SHP77 treated with DMSO at 0.1 percent for 48 hours (cell line): Measurements from ENCODE around the gene F12.
"Not testable (repeated sequence)": the region's sequence is repeated elsewhere in the genome, so short reads cannot be mapped to it uniquely, and the experiment has no call there.

Source experiments
- DNase-seq: peaks from one replicate; lab custom pipeline; 2025; lab: John Stamatoyannopoulos, UW

Gene F12

DNA sequence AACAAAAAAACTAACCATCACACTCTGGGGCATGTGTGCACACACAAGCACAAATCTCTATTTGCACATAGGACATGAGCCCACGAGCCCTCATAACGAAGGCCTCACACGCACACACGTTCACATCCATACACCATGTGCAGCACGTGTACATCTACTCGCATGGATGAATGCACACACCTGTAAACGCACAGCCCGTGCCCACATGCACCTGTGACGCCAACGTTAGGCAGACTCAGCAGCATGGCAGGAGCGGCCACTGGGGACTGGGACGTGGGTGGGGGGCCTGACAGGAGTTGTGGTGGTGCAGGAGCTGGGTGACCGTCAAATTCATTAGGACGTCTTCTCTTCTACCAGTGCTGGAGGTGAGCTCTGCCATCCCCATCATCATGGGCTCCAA lies 22.0 kb downstream of the F12 start:
- DNase-seq, result no peak

DNA sequence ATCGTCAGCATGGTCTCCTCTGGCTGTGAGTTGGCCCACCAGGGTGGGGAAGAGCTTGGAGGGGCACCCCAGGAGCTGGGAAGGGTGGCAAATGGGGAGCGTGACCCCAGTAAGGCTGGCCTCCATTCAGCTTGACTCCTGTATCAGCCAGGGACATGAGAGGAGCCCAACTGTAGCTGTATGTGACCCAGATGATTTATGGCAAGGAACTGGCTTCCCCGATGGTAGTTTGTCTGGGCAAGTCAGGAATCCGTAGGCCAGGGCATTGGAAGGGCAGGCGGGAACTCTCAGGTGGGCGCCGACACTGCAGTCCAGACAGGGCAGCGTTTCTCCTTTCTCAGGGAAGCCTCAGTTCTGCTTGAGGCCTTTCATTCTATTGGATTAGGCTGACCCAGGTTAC lies 22.8 kb downstream of the F12 start:
- no peak for DNase-seq

DNA sequence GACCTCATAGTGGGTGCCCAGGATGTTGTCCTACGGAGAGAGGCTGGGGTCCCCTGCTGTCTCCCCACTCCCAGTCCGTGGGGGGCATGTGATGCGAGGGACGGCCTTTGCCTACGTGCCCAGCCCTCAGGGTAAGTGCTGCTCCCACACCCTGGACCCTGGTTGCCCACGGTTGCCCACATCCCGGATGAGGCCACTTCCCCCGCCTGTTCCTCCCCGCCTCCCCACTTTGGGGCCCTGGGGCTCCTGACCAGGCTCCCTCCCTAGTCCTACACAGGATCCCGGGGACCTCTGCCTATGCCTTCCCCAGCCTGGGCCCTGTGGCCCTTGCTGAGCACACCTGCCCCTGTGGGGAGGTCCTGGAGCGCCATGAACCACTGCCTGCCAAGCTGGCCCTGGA lies 23.6 kb downstream of the F12 start:
- no peak for DNase-seq

DNA sequence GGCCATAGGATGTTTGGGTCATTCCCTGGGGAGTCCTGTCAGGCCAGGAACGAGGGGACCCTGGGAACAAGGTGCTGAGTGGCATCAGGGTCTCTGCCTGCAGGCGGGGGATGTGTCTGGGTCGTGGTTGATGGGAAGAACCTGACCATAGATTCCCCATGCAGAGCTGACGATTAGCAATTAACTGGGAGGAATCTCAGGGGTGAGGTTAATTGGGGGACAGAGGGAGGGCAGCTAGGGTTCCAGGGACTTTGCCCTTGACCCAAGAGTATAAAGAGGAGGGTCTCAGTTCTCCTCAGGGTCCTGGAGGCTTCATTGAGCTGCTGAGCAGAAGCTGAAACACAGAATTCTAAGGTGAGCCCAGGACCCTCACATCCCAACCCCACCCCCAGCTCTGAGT lies 25.2 kb downstream of the F12 start, which contains the start of gene SLC34A1:
TSS of gene SLC34A1 (plus strand) at position 301 of the 400 bp plus-strand sequence. CDS start 1,308 bp downstream, outside the sequence.
- no peak for DNase-seq

DNA sequence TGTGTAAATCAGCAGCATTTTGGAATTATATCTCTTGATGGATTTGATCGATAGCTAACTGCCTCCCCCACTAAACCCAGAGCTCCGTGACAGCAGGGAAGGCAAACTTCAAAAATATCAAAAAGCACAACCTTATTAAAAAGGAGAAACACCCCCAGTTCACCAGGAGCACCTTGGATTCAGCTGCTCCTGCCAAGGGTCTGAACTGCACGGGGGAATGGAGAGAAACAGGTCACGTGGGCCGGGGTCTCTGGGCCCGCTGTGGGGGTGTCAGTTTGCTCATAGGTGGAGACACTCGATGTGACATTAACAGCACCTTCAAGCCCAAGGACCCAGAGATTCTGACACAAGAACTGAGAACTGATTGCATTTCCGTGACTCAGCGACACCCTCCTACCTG lies 26.2 kb downstream of the F12 start:
- DNase-seq, result no peak

DNA sequence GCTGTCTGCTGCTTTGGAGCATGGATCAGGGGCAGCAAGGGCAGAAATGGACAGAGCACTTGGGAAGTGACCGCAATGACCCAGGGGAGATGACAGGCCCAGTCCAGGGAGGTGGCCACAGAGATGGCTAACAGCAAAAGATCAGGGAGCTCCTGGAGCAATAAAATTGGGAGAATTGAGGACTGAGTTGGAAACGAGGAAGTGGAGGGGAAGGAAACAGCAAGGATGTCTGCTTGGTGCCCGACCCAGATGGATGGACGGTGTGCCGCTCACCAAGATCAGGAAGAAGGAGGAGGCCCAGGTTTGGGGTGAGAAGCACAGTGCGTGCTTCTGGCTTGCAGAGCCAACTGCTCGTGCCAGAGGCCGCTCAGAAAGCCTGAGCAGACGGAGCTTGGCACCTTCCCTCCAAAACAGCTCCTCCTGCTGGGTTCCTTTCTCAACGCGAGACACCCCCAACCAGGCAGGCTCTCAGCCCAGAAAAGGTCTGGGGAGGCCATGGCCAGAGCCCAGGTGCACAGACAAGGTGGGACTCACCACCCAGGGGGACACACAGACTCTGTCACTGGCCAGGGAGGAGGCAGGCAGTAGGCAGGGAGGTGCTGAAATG lies 26.8 kb downstream of the F12 start:
- DNase-seq, result no peak

DNA sequence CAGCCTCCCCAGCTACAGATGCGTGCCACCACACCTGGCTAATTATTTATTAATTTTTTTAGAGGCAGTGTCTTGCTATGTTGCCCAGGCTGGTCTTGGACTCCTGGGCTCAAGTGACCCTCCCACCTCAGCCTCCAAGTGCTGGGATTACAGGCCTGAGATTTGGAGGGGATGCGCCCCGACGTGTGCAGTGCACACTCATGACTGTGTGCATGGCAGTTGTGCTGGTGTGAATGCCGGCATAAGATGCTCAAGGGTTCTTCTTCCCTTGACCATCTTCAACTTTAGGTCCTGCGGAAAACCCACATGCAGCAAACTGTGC lies 28.6 kb downstream of the F12 start:
- no peak for DNase-seq

DNA sequence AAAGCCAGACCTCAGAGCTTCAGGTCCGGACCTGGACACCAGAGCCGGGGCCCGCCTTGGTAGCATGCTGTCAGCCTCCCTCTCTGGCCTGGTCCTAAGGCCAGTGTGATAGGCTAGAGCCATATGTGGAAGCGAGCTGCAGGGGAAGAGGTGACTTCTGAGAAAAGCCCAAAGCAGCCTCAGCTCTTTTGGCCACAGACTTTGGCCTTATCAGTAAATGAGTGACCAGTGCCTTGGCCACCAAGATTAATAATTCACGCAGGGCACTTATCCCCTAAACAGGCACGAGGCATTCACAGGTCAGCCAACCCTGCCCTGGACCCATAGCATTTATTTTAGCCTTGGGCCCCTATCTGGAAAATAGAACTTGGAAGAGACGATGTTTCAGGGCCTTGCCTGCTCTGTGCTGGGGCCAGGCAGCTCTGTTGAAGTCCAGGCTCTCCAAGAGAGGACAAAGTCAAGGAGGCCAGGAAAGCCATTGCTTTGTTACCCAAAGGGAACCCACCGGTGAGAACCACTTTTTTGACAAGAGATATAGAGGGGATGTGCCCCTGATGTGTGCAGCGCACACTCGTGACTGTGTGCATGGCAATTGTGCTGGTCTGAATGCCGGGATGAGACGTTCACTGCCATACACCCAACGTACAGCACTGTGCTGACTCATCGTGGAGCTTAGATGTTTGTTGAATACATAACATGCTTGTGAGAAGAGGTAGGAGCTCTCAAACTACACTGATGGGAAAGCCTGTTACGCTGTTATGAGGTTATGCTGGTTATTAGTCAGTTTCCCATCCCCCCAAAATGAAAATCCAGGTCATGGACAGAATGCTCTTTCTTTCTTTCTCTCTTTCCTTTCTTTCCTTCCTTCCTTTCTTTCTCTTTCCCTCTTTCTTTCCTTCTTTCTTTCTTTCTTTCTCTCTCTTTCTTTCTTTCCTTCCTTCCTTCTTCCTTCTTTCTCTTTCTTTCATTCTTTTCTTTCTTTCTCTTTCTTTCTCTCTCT lies 30.2 kb downstream of the F12 start:
- no peak for DNase-seq

DNA sequence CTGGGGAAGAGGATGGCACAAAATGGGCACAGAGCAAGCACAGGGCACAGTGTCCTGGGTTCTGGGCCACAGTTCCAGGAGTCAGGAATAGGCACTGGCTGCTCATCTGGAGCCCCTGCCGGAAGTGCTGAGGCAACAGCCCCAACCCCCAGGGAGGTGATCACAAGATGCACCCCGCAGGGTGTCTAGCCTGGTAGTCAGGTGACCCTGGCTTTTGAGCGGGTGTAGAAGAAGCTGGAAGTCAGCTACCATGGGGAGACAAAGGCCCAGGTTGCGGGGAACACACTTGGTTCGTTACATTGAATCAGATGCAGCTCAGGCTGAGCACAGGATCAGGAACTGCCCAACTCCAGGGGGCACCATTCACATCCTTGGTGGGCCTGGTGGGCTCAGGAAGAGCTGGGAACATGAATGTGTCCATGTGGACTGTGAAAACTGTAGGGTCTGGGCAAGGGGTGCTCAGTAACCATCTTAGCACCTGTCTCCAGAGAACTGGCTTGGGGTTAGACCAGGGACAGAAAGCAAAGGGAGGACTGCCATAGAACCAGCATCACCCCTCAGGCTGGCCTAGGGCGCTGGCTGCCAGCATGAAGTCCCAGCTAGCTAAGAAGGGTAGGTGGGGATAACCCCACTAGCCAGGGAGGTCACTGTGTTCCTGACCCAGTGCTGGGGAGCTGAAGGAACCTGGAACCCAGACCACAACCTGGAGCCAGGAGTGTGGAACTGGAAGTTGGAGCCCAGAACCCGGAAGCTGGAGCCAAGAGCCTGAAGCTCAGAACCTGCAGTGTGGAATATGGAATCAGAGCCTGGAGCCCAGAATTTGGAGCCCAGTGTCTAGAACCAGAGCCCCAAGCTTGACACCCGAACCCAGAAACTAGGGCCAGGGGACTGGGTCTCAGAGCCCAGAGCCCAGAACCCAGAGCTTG lies 31.2 kb downstream of the F12 start:
- DNase-seq, result no peak

DNA sequence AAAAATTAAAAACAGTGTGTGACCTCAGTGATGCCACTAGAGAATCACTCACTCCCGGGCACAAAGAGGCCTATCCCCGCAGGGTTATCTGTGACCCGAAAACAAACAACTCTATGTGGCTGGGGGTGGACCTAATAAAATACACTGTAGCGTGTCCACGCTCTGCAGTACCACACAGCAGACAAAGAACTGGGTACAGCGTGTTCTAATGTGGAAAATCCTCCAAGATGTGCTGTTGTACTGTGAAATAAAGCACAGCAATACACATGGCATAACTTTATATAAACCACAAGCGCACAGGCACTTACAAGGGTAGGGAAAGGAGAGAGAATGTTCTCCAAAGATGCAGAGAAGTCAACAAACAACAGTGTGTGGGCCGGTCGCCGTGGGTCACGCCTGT lies 33.3 kb downstream of the F12 start:
- DNase-seq, result no peak

DNA sequence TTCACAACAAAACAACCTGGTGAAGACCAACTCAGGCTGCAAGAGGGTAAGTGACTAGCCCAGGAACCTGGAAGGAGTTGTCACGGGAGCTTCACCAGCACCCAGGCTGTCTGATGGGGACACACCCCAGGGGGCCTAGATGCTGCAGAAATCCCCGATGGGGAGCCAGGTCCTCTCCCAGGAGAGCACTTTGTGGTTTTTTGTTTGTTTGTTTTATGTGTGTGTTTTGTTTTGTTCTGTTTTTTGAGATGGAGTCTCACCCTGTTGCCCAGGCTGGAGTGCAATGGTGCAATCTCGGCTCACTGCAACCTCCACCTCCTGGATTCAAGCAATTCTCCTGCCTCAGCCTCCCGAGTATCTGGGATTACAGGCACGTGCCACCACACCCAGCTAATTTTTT lies 33.8 kb downstream of the F12 start:
- not testable (repeated sequence) for DNase-seq

DNA sequence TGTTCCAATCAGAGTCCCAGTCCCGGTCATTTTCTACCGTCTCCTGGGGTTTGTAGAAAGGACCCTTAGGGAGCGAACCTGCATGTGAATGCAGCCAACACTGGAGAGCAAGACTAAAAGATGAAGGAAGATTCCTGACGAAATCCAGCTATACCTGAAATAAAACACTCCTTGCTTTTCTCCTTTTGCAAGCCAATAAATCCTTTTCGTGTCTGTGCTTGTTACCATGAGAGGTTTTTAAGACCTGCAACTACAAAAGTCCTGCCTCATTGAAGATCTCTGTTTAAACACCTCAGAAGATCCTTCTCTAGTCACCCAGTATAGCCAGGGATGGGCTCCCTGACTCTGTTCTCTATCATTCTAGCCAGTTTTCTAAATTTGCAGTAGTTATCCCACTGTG lies 35.2 kb downstream of the F12 start:
- DNase-seq, result no peak

DNA sequence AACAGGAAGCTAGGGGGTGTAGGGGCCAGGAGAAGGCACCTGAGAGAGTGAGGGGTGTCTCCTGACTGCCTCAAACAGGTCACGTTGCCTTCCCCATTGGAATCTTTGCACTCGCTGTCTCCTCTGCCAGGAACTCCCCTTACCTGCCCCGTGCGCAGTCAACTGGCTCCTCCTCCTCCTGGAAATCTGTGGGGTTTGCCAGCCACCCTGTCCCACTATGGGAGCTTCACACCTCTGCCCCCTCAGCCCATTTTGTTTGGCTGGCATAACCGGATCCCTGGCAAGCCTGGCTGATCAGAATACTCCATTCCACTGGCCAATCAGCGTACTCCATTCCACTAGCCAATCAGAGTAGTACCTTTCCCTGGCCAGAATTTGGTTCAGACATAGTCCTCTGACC lies 35.6 kb downstream of the F12 start:
- no peak for DNase-seq

DNA sequence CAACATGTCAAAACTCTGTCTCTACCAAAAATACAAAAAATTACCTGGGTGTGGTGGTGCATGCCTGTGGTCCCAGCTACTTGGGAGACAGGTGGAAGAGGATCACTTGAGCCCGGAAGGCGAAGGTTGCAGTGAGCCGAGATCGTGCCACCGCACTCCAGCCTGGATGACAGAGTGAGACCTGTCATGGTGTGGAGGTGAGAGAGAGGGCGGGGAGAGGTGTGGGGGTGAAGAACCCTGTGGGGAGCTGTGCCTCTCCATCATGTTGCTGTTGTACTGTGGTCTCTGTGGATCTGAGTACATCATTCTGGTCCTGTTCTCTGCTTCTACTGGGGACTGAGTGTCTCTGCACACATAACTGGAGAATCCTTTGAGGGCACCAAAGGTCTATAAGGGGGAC lies 36.5 kb downstream of the F12 start:
- no peak for DNase-seq

DNA sequence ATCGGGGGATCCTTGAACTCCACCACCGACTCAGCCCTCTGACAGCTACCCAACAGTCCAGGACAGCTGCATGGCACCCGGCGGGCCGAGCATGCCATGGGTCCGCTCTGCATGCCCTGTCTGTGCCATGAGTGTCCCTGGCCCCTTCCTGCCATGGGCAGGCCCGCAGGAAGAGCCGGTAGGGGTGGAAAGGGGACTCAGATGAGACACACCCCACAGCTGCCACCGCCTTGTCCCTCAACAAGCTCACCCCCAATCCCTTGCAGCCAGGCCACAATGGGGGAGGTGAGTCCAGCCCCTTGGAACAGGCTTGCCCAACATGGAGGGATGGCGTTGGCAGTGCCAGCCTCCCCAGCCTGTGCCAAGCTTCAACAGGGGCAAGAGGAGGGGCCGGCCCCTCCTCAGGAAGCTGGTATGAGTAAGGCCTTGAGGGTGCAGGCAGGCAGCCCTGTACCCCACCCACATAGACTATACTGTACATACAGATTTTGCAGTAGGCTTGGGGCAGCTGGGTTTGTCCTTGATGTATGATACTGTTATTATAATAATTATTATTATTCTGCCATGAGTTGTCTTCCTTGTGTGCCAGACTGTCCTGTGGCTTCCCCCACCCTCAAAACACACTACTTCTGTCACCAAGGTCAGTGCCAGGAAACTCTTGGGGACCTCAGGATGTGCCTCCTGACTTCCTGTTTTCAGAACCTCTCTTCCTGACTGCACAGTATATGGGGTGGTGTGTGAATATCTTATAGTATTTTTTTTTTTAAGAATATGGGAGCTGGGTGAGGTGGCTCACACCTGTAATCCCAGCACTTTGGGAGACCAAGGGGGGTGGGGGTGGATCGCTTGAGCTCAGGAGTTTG lies 37.1 kb downstream of the F12 start:
- DNase-seq, result no peak

DNA sequence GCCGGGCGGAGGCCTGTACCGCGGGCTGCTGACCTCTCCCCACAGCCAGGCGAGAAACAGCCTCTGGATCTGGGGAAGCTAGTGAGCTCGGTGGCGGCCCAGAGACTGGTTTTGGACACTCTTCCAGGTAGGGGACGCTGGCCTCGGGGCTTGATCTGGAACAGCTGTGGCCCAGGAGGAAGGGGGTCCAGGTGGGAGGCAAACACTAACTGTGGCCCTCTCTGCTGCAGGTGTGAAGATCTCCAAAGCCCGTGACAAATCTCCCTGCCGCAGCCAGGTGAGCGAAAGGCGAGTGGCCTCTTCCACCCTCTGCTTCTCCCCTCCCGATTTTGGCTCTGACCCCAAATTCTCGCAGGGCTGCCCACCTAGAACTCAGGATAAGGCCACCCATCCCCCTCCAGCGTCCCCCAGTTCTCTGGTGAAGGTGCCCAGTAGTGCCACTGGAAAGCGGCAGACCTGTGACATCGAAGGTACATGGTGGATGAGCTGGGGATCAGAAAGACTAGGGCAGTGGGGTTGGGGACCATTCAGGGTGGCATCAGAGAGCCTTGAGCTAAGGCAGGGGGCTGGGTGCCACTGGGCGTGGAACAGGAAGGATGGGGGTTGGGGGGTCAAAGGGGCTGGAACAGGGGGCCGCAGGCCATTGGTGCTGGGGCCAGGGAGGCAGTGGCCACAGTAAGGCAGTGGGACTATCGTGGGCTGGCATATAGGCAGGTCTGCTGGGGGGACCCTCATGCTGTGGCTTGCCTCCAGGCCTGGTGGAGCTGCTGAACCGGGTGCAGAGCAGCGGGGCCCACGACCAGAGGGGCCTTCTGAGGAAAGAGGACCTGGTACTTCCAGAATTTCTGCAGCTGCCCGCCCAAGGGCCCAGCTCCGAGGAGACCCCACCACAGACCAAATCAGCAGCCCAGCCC lies 38.0 kb downstream of the F12 start:
- no peak for DNase-seq

DNA sequence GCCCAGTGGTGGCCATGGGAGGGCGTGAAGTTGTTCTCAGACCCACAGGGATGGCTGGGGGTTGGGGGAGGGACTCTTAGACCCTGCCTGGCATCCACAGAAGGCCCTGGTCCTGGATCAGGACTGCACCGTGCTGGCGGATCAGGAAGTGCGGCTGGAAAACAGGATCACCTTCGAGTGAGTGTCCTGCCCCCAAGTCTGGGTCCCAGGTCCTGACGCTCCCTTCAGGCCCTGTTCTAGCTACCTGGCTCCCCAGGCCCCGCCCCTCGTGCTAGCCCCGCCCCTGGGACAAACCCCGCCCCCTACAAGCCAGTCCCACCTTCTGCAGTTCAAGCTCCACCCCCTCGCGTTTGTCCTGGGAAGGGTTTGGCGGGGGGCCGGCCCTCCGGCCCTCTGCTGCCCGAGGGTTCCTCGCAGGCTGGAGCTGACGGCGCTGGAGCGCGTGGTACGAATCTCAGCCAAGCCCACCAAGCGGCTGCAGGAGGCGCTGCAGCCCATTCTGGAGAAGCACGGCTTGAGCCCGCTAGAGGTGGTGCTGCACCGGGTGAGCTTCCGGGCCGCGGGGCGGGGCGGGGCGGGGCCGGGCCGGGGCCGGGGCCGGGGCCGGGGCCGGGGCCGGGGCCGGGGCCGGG lies 38.8 kb downstream of the F12 start:
- no peak for DNase-seq

DNA sequence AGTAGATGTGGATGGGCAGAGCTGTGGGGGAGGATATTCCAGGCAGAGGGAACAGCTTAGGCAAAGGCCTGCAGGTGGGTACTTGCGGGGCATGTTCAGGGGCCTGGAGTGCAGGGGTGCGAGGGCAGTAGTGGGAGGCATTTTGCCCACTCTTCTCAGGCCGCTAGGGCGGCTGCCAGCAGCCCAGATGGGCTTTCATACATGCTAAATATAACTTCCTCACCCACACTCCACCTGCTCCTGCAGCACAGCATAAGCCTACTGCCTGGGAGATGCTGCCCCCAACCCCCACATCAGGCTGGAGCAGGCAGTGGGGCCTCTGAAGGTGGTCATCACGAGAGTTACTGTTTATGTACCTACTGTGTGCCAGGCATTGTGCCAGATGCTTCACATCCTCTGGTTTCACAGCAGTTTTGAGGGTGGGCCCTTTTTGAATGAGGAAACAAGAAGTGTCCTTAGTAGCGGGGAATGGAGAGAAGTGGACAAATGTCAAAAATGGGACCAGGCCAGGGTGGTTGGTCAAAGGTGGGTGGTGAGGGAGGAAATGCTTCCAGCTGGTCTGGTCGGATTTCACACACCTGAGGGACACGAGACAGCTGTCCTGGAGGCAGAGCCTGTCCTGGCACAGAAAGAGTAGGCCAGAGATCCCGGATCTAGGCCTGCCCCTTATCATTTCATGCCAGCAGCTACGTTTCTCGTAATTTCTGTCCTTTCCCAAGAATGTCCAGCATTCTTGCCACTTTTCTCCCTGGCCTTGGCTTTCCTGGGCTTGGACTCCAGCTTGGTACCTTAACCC lies 39.5 kb downstream of the F12 start:
- no peak for DNase-seq
